Left kidney (tissue), 2 donors: ENCODE results near the gene AAMP. TPM values are rescaled to one million over a fixed set of nuclear protein-coding genes. Genes with fewer than 3 reads are reported as not detected.
A peak's percentile ranks its signal among the peaks of the same experiment; 100 is the strongest.

ENCODE experiments used
- DNase-seq: peaks from one replicate; pipeline ENCODE4 v3.0.0-alpha.2; 2013
- polyA plus RNA-seq: library from polyadenylated mRNA; unstranded; fragments of 120-200 nt; gene quantifications from one replicate; pipeline ENCODE4 v1.2.1, GENCODE V29; 2013; ENCODE audit not compliant: insufficient read length

Gene AAMP
- polyA plus RNA-seq, 1 donor, result 117 TPM

GRCh38 chr2:218296847-218297246 lies 26.9 kb upstream of the AAMP start:
- no peak for DNase-seq

GRCh38 chr2:218296200-218296599 lies 26.3 kb upstream of the AAMP start:
- no peak for DNase-seq

DNA sequence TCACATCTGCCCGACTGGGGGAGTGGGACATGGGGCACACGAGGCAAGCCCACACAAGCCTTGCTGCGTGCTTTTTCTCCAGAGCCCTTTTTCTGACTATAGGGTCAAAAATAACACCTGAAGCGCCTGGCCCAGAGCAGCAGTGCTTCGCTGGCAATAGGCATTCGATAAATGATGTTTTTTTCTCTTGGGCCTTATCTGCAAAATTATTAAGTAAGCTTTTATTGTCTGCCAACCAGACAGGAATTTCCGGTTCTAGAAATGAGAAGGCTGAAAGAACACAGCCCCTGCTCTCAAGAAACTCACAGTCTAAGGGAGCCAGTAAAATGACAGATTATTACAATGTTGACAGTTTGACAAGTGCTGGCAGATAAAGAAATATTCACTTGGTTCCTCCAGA lies 25.1 kb upstream of the AAMP start:
- no peak for DNase-seq

- no peak for DNase-seq
Observed at GRCh38 chr2:218294430-218295022, 24.6 kb upstream of the AAMP start.

- DNase-seq, result no peak
Observed at GRCh38 chr2:218293715-218294429, 23.9 kb upstream of the AAMP start.

DNA sequence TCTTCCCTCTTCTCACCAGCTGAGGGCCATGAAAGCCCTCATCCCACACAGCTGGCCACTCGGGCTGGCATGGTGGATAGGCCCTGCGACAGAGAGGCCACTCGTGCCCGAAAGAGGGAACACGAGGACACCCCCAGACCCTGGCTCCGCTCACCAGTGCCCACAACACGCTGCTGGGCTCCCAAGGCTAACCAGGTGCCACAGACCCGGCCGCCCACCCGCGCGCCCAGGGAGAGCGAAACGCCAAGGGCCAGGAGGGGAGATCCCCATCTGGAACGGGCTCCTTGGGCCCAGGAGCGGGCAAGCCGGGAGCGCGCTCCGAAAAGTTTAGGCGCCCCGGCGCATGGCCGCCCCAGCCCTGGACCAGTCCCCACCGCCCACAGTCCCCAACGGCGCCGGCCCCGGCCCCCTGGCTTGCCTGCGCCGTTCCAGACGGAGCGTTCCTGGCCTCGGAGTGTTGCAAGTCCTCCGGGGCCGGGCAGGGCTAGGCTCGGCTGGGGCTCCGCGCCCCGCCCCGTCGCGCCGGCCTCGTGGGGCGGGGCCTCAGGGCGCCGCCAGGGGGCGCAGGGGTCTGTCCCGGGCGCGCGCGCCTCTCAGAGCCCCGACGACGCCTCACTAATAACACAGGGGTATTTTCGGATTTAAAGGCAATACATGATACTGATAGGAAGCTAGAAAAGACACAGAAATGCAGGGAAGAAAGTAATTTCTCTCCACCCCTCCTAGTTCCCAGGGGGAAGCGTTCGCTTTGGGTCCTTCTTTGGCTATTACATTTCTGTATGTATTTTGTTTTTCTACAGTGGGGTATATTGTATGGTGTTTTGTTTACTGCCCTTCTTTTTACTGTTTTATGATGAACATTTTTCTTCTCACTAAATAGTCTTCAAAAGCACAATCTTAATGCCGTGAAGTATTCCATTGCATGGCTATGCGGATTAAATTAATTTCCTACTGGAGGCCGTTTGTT lies 22.4 kb upstream of the AAMP start, which contains the start of gene TMBIM1:
Gene TMBIM1, minus strand, starts transcription at position 456 of the 967 bp plus-strand sequence. CDS start 10,362 bp downstream, outside the sequence.
- DNase-seq, result peak; percentile 74

DNA sequence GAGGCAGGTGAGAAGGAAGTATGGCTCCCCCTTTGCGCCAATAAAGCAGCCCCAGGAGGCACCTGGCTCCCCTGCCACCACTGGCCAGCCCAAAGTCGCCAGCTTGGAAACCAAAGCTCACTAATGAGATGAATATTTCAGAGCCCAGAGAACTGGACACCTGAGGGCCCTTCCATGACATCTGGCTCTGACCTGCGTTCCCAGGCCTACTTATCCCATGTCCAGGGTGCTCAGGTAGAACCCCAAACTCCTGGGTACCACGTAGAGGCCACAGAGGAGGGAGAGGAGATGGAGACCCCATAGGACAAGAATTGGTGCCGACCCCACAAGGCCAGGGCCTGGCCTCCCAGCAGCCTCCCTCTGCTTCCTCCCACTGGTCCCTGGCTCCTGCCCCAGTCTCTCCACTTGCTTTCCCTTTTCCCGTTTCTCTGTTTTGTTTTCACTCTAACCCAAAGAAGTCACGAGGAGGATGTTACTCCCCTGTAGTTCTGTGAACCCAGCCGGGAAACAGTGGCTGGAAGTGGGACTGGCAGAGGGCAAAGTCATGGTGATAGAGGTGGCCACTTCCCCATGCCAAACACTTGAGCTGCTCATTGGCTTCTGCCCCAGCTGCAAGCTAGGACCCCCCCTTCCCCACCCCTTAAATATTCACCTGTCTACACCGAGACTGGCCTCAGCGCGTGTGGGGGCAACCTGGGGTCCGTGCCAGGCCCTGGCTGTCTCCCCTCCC lies 21.5 kb upstream of the AAMP start:
- DNase-seq, result no peak

DNA sequence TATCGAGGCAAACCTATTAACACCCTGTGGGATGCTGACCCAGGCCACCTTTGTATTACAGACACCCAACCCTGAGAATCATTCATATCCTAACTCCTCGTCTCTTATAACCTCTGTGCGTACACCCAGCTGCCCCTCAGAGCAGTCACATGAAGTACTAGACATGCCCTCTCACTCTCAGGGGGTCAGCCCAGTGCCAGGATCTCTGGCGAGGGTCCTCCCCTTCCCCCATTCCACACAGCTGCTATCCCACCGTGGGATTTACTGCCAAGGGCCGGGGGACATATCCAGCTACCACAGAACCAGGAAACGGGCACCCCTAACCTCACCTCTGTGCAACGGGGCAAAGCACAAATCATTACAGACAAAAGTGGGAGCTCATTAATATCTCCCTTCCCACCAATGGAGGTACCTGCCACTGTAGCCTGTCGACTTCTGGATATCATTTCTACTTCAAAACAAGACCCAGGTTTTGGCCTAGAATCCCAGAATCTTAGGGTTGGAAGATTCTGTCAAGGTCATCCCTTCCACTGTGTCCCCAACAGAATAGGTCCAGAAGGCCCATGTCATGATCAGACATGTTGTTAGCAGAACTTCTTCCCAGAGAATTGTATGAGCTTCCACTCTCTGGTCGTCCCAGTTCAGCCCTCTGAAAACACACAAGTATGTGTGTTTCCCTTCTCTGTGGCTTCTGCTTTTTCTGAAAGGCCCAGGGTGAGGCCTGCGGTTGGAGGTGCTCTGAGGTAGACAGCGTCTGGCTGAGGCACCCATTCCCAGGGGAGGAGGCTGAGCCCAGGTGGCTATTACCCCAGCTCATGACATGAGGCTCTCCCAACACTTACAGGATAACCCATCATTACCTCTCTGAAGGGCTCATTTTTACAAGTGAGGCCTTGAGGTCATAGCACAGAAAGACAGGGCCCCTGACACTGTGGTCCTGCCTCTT lies 20.7 kb upstream of the AAMP start:
- no peak for DNase-seq

DNA sequence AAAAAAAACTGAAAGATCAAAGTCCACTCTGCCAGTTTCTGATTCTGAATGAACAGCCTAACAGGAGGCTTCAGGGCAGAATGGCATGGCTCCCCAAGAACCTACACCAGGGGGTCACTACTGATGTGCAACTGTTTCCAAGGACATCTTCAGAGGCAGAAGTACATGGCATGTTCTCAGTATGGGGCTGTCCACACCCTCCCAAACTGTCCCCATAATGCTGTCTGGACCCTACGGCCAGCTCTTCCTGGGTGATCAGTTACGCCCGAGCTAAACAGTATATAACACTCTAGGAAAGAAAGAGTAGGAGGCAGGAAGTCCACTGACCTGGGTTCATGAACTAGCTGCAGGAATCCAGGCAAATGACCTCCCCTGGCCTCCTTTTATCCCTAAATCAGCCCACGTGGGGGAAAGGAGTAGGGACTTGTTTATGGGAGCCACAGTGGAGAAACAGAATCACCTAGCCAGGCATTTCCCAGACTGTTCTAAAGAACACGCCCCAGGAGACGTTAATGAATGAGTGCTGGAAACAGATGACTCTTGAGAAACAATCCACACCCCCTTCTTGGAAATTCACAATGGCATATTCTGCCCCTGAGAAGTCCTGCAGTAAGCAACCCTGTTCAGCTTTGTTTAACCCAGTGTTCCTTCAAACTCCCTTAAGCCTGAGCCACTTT lies 19.8 kb upstream of the AAMP start:
- no peak for DNase-seq

GRCh38 chr2:218286570-218287459 lies 16.9 kb upstream of the AAMP start:
- DNase-seq, result peak; percentile 64

DNA sequence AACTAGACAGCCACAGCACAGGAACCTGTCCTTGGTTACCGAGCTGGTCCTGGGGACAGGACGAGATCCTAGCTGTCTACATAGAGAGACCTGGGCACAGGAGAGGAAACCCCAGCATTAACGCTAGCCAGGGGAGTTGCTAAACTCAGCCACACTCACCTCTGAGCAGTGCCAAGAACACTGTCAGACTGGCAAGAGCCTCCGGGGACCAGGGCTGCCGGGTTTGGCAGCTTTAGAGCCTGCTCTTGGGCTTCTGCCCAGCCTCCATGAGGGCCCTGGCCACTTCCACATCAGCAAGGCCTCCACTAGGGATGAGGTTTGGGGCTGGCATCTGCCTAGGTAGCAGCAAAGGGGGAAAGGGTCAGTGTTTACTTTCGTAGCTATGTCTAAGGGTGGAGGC lies 15.7 kb upstream of the AAMP start:
- DNase-seq, result no peak

- DNase-seq, result no peak
Observed at GRCh38 chr2:218284106-218284811, 14.3 kb upstream of the AAMP start.

DNA sequence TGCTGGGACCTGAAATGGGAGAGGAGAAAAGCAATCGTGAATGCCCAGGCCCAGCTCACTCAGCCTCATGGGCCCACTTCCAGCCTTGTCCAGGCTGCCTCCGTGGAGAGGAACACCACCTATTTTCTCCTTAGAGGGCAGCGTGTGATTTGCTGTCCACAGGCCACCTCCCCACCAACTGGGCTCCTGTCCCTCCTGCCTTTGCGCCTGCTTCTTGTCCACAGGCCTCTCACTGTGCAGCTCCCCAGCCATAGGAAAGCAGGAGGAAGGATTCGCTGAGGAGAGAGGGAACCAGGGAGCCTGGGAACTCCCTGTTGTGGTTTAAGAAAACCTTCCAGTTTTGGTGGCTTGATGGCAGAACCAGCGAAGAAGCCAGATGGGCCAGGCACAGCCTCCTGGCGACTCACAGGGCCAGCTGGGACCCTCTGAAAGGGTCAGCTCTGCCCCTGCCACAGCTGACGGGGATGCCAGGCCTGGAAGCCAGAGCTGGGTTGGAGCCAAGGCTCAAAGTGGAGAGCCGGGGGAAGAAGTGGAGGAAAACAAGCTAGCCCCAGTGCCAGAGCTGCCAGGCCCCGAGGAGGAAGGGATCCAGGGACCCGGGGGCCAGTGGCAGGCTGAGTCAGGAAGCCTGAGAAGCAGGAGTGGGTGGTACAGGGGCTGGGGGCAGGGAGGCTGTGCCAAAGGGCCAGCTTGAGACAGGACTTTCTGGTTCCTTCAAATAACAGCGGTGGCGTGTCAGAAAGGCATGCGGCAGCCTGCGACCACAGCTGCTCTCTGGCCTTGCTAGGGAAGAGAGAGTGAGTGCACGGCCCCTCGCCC lies 12.4 kb upstream of the AAMP start:
- no peak for DNase-seq

GRCh38 chr2:218281449-218281848 lies 11.5 kb upstream of the AAMP start:
- DNase-seq, result no peak

DNA sequence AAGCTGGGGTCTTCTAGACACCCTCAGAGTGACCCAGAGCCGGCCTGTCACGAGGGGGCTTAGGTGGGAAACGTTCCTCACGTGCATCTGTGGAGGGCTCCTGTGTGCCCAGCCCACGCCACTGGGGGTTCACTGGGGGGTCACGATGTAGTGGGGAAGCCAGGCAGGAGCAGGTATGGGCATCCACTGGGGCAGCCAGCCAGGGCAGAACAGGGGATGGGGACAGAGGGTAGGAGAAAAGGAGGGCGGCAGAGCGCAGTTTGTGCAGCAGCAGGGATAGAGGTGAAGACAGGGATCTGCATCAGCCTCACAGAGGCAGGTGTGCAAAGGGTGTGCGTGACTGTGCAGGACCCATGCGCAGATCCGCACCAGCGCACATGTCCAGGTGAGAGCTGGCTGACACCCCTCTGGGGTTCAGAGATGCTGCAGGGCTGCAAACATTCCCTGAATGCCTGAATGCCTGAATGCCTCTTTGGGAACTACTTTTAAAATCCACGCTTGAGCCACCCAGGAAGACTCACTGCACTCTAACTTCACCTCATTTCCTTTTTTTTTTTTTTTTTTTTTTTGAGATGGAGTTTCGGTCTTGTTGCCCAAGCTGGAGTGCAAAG lies 10.4 kb upstream of the AAMP start:
- DNase-seq, result no peak

- no peak for DNase-seq
Observed at GRCh38 chr2:218278531-218279360, 8.8 kb upstream of the AAMP start.
